ENCODE results near the gene PIK3C2B.
A peak's percentile ranks its signal among the peaks of the same experiment; 100 is the strongest.

GRCh38 chr1:204494281-204495077 lies at the start of gene PIK3C2B:
- TF ChIP-seq CTCF (IDR thresholded peaks at IDR 0.05; ENCODE audit: low read depth, low read length, missing input control) (peak; percentile 51), EGR1 (IDR thresholded peaks at IDR 0.05; ENCODE audit: low read depth in 2 of 2) (no peak), TAF1 (conservative IDR thresholded peaks at IDR 0.05) (no peak), YY1 (IDR thresholded peaks at IDR 0.05) (no peak), RAD21 (IDR thresholded peaks at IDR 0.05) (peak; percentile 31 to 67), REST (IDR thresholded peaks at IDR 0.05) (no peak), SP1 (IDR thresholded peaks at IDR 0.05) (peak; percentile 34)
